ENCODE results near the gene LIFR. TPM values are rescaled to one million over a fixed set of nuclear protein-coding genes. Genes with fewer than 3 reads are reported as not detected.

LIFR gene
- total RNA-seq, 1 donor from 2014 or later: 16.0 TPM

- Histone ChIP-seq H3K9me3 (ENCODE audit: insufficient read depth, low read depth, low read length) (no peaks in the 10 kb centered on the region), H2AFZ (ENCODE audit: low read depth, low read length) (no peak overlapping the region), H4K20me1 (ENCODE audit: insufficient read depth, low read length) (no peaks in the 10 kb centered on the region), H3K4me3 (ENCODE audit: insufficient read depth, low read depth, low read length) (no peak overlapping the region), H3K4me2 (ENCODE audit: low read length) (no peak overlapping the region), H3K27ac (ENCODE audit: low read depth, low read length) (no peak overlapping the region), H3K4me1 (ENCODE audit: insufficient read depth, low read length) (peaks cover 34% of the 10 kb centered on the region), H3K36me3 (ENCODE audit: insufficient read depth, low read length) (no peaks in the 10 kb centered on the region), H3K79me2 (ENCODE audit: insufficient read depth, low read length) (no peaks in the 10 kb centered on the region), H3K27me3 (ENCODE audit: insufficient read depth, low read length) (no peaks in the 10 kb centered on the region), H3K9ac (ENCODE audit: low read length) (no peak overlapping the region)
- peaks cover 5% of the 10 kb centered on the region for H3K36me3 Mint-ChIP-seq (ENCODE audit: low read depth, unreplicated experiment)
- no peak for DNase-seq (ENCODE audit: low read depth)
- peaks cover 7% of the 10 kb centered on the region for H3K27me3 Mint-ChIP-seq (ENCODE audit: low read depth, unreplicated experiment)
- peaks cover 22% of the 10 kb centered on the region for H3K4me1 Mint-ChIP-seq (ENCODE audit: low read depth, unreplicated experiment)
- H3K9me3 Mint-ChIP-seq (ENCODE audit: unreplicated experiment): peaks cover 5% of the 10 kb centered on the region
- FAIRE-seq: no peak
- TF ChIP-seq CTCF (IDR thresholded peaks at IDR 0.05; ENCODE audit: insufficient read depth, low read depth, low read length) (no peak), EZH2 (IDR thresholded peaks at IDR 0.05; ENCODE audit: insufficient read depth, low read length) (no peak)
- no peak overlapping the region for H3K4me3 Mint-ChIP-seq (ENCODE audit: unreplicated experiment)
- no peak overlapping the region for H3K27ac Mint-ChIP-seq (ENCODE audit: unreplicated experiment)
Measured at GRCh38 chr5:38469707-38470267, 86.7 kb downstream of the LIFR start.

- Mint-ChIP-seq H3K27ac (ENCODE audit: unreplicated experiment) (peak overlapping the region; percentile 58), H3K4me3 (ENCODE audit: unreplicated experiment) (no peak overlapping the region), H3K9me3 (ENCODE audit: unreplicated experiment) (peaks cover 5% of the 10 kb centered on the region), H3K27me3 (ENCODE audit: low read depth, unreplicated experiment) (peaks cover 7% of the 10 kb centered on the region), H3K36me3 (ENCODE audit: low read depth, unreplicated experiment) (peaks cover 5% of the 10 kb centered on the region), H3K4me1 (ENCODE audit: low read depth, unreplicated experiment) (peaks cover 22% of the 10 kb centered on the region)
- H2AFZ ChIP-seq (ENCODE audit: low read depth, low read length): peak overlapping the region; percentile 7
- TF ChIP-seq CTCF (IDR thresholded peaks at IDR 0.05; ENCODE audit: insufficient read depth, low read depth, low read length) (no peak), EZH2 (IDR thresholded peaks at IDR 0.05; ENCODE audit: insufficient read depth, low read length) (no peak)
- H3K9me3 ChIP-seq (ENCODE audit: insufficient read depth, low read depth, low read length): no peaks in the 10 kb centered on the region
- no peaks in the 10 kb centered on the region for H3K36me3 ChIP-seq (ENCODE audit: insufficient read depth, low read length)
- peaks cover 40% of the 10 kb centered on the region for H3K4me1 ChIP-seq (ENCODE audit: insufficient read depth, low read length)
- no peak overlapping the region for H3K27ac ChIP-seq (ENCODE audit: low read depth, low read length)
- FAIRE-seq (peak; percentile 13), DNase-seq (ENCODE audit: low read depth) (no peak)
- H3K4me2 ChIP-seq (ENCODE audit: low read length): no peak overlapping the region
- no peaks in the 10 kb centered on the region for H3K79me2 ChIP-seq (ENCODE audit: insufficient read depth, low read length)
- no peaks in the 10 kb centered on the region for H3K27me3 ChIP-seq (ENCODE audit: insufficient read depth, low read length)
- peak overlapping the region; percentile 13 for H3K9ac ChIP-seq (ENCODE audit: low read length)
- H3K4me3 ChIP-seq (ENCODE audit: insufficient read depth, low read depth, low read length): no peak overlapping the region
- H4K20me1 ChIP-seq (ENCODE audit: insufficient read depth, low read length): no peaks in the 10 kb centered on the region
Measured at GRCh38 chr5:38468978-38469706, 87.3 kb downstream of the LIFR start.

GRCh38 chr5:38468202-38468673 lies 88.2 kb downstream of the LIFR start:
- peak overlapping the region; percentile 66 for H3K27ac Mint-ChIP-seq (ENCODE audit: unreplicated experiment)
- H3K9me3 ChIP-seq (ENCODE audit: insufficient read depth, low read depth, low read length): no peaks in the 10 kb centered on the region
- FAIRE-seq: peak; percentile 99
- H3K4me1 ChIP-seq (ENCODE audit: insufficient read depth, low read length): peaks cover 48% of the 10 kb centered on the region
- peaks cover 5% of the 10 kb centered on the region for H3K9me3 Mint-ChIP-seq (ENCODE audit: unreplicated experiment)
- H3K4me2 ChIP-seq (ENCODE audit: low read length): peak overlapping the region; percentile 78
- H3K27me3 Mint-ChIP-seq (ENCODE audit: low read depth, unreplicated experiment): peaks cover 7% of the 10 kb centered on the region
- H3K9ac ChIP-seq (ENCODE audit: low read length): peak overlapping the region; percentile 68
- no peak overlapping the region for H3K4me3 Mint-ChIP-seq (ENCODE audit: unreplicated experiment)
- TF ChIP-seq CTCF (IDR thresholded peaks at IDR 0.05; ENCODE audit: insufficient read depth, low read depth, low read length): no peak
- TF ChIP-seq EZH2 (IDR thresholded peaks at IDR 0.05; ENCODE audit: insufficient read depth, low read length): no peak
- peak overlapping the region; percentile 85 for H3K27ac ChIP-seq (ENCODE audit: low read depth, low read length)
- peak overlapping the region; percentile 71 for H2AFZ ChIP-seq (ENCODE audit: low read depth, low read length)
- no peaks in the 10 kb centered on the region for H3K79me2 ChIP-seq (ENCODE audit: insufficient read depth, low read length)
- peak; percentile 97 for DNase-seq (ENCODE audit: low read depth)
- no peaks in the 10 kb centered on the region for H3K36me3 ChIP-seq (ENCODE audit: insufficient read depth, low read length)
- peaks cover 22% of the 10 kb centered on the region for H3K4me1 Mint-ChIP-seq (ENCODE audit: low read depth, unreplicated experiment)
- no peaks in the 10 kb centered on the region for H3K27me3 ChIP-seq (ENCODE audit: insufficient read depth, low read length)
- H3K36me3 Mint-ChIP-seq (ENCODE audit: low read depth, unreplicated experiment): peaks cover 5% of the 10 kb centered on the region
- H3K4me3 ChIP-seq (ENCODE audit: insufficient read depth, low read depth, low read length): peak overlapping the region; percentile 26
- H4K20me1 ChIP-seq (ENCODE audit: insufficient read depth, low read length): no peaks in the 10 kb centered on the region
